GM19099 (cell line): Measurements from ENCODE around the gene GFM2.

Source experiments
- POLR2A ChIP-seq: IDR thresholded peaks from 3 replicates; pipeline ENCODE4 v1.6.1; 2011; ENCODE audit warnings: low read depth; ENCODE audit not compliant: insufficient read length; ENCODE audit errors: extremely low read depth

GFM2 gene, protein sequence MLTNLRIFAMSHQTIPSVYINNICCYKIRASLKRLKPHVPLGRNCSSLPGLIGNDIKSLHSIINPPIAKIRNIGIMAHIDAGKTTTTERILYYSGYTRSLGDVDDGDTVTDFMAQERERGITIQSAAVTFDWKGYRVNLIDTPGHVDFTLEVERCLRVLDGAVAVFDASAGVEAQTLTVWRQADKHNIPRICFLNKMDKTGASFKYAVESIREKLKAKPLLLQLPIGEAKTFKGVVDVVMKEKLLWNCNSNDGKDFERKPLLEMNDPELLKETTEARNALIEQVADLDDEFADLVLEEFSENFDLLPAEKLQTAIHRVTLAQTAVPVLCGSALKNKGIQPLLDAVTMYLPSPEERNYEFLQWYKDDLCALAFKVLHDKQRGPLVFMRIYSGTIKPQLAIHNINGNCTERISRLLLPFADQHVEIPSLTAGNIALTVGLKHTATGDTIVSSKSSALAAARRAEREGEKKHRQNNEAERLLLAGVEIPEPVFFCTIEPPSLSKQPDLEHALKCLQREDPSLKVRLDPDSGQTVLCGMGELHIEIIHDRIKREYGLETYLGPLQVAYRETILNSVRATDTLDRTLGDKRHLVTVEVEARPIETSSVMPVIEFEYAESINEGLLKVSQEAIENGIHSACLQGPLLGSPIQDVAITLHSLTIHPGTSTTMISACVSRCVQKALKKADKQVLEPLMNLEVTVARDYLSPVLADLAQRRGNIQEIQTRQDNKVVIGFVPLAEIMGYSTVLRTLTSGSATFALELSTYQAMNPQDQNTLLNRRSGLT

GRCh38 chr5:74766849-74767578, at the start of gene GFM2, which contains the start of gene NSA2:
Gene GFM2 (minus strand): TSS chr5:74767117. CDS start chr5:74763742, 3,375 bp downstream.
Gene NSA2 (plus strand): TSS chr5:74767249. CDS start chr5:74767361, 112 bp downstream.
- TF ChIP-seq POLR2A: peak; percentile 87

GRCh38 chr5:74810915-74811314, 44.0 kb upstream of the GFM2 start:
- TF ChIP-seq POLR2A: no peak

DNA sequence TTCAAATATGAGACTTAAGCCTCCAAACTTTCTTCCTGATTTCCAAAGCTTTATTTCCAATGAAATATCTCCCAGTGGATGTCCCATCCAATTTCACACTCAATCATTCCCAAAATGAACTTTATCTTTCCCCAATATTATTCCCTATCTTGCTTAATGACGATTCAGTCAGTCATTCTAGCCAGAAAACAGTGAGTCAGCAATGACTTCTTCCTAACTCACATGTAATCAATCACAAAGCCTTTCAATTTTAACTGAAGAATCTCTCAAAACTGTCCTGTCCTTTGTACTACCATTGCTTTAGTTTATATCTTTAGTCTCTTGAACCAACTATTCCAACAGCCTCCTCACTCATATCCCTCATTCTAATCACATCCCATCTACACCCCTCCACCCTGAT, 35.0 kb upstream of the GFM2 start:
- TF ChIP-seq POLR2A: no peak

DNA sequence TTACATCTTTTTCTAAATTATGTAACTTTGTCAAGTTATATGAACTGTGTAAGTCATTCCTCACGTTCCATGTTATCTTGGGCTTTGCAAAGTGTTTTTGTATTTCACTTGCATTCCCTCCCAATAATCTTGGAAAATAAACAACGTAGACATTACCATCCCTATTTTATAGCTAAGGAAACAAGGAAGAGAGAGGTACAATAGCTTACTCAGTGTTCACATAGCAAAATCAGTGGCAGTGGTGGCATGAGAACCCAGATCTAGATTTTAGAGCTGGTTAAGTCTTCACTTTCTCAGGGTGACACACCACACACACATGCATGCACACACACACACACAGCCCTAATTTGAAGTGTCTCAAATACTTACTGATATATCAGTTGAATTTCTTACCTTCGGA, 34.3 kb upstream of the GFM2 start:
- no peak for TF ChIP-seq POLR2A

DNA sequence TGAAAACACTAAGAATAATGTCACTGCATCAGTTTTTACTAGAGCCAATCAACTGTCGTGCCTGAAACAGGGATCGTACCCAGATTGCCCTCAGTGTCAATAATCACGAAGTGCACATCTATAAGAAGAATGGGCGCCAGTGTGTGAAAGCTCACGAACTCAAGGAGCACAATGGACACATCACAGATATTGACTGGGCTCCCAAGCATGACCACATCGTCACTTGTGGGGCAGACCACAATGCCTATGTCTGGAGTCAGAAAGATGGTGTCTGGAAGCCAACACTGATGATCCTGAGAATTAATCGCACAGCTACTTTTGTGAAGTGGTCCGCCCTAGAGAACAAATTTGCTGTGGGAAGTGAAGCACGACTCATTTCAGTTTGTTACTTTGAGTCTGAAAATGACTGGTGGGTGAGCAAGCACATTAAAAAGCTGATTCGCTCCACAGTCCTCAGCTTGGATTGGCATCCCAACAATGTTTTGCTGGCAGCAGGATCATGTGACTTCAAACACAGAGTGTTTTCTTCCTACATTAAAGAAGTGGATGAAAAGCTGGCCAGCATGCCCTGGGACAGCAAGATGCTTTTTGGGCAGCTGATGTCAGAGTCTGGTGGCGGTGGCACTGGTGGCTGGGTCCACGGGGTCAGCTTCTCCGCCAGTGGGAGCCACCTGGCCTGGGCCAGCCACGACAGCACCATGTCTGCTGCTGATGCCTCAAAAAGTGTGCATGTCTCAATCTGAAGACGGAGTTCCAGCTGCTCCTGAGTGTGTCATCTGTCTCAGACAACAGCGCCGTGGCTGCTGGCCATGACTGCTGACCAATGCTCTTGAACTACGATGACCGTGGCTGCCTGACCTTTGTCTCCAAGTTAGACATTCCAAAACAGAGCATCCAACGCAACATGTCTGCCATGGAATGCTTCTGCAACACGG, 32.3 kb upstream of the GFM2 start:
- TF ChIP-seq POLR2A: no peak

DNA sequence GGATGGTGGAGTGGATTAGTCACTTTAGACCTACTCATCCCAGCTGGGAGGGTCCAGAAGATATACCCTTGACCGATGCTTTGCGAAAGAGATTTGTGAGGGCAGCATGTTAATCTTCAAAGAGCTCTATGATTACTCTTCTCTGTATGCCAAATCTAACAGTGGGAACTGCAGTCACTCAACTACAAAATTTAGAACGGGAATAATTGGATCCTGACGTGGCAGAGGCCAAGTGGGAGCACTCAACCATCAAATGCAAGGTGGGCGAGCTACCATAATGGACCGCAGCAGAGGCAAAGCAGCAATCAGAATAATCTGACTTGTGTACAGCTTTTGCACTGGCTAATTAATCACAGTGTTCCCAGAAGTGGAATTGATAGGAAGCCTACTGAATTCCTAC, 20.5 kb upstream of the GFM2 start:
- no peak for TF ChIP-seq POLR2A

GRCh38 chr5:74786851-74787250, 19.9 kb upstream of the GFM2 start:
- no peak for TF ChIP-seq POLR2A

GRCh38 chr5:74778609-74779008, 11.7 kb upstream of the GFM2 start:
- TF ChIP-seq POLR2A: no peak

DNA sequence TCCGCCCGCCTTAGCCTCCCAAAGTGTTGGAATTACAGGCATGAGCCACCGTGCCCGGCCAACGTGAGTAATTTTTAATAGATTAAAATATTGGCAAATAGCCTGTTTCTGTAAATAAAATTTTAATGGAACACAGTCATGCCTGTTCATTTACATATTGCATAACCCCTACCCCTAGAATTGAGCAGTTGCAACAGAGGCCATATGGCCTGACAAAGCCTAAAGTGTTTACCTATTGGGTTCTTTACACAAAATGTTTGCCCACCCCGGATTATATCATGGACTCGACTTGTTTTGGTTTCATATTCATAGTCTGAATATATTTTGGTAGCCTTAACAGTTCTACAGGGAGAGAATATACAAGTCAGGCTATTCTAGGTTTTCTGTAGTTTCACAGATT, 5.4 kb upstream of the GFM2 start:
- TF ChIP-seq POLR2A: no peak

DNA sequence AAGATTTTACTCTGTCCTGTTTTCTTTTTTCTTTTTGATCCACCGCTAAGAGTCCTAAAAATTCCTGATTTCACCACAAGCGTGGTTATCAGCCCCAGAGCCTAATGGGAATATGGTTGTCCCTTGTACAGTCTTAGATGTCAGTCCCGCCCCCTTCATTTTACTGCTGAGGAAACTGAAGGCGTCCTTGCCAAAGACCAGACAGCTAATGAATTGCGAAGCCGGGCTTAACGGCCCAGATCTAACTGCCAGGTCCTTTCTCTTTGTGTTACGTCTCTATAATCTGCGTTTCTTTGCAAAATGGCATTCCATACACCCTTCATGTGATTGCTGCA, 629 bp upstream of the GFM2 start:
- TF ChIP-seq POLR2A: no peak

DNA sequence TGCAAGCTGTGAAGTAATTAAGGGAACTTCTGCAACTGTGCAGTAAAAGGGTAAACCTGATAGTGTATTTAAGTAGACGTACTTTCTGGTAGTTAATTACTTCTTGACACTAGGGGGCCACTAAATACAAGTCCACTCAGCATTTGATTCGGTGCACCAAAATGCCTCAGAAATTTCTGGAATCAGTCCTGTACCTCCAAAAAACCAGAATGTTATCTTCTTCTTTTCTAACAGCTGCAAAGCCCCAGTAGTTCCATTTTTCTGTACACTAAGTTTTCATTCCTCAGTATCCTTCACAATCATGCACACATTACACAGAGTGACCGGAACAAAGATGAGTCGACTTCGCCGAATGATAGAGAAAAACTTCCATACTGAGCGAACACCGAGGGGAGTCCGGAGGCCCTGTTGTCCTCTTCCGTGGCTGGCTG, 484 bp downstream of the GFM2 start:
- no peak for TF ChIP-seq POLR2A

- TF ChIP-seq POLR2A: no peak
These were observed 988 bp downstream of the GFM2 start for GRCh38 chr5:74765929-74766328.

GRCh38 chr5:74765201-74765600, 1.7 kb downstream of the GFM2 start:
- no peak for TF ChIP-seq POLR2A

DNA sequence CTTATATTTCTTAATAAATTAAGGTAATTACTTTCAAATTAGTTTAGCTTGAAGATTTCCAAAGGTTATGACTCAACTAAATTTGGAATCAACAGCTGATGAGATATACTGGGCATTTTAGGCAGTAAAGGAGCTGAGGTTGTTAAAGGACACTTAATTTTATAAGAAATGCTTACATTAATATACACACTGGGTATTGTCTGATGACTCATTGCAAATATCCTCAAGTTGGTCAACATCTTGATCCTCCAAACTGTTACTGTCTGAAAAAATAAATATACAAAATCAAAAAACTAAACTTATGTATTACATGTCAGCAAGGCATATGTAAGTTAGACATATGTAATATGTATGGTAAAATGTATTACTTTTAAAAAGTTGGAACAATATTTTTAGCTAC, 3.4 kb downstream of the GFM2 start:
- TF ChIP-seq POLR2A: no peak
